ENCODE data around the gene SPINDOC. TPM values are rescaled to one million over a fixed set of nuclear protein-coding genes. Genes with fewer than 3 reads are reported as not detected.

The SPINDOC gene
- polyA plus RNA-seq, 1 experiment = 15.8 TPM

GRCh38 chr11:63821411-63821810 lies 8.2 kb downstream of the SPINDOC start:
- no peaks in the 10 kb centered on the region for H3K27me3 ChIP-seq (ENCODE audit: control insufficient read depth, insufficient read depth, low read length)
- no peak overlapping the region for H3K4me3 ChIP-seq (ENCODE audit: low read depth, low read length)
- no peak for DNase-seq (ENCODE audit: low read depth, low spot score)
- H3K9me3 ChIP-seq (ENCODE audit: control insufficient read depth, insufficient read depth, low read length) = no peaks in the 10 kb centered on the region
- no peak for TF ChIP-seq CTCF (IDR thresholded peaks at IDR 0.05; ENCODE audit: low read depth, low read length)
- ChIA-PET POLR2A (no interaction called here), CTCF (interaction anchor here (0.6 to 1.9 kb wide), 3 partner anchors 16 to 131 kb away, joined by 3 to 11 read pairs (median 6); no protein-coding TSS in a partner anchor)
- no peak overlapping the region for H3K27ac ChIP-seq (ENCODE audit: low read depth, low read length)

GRCh38 chr11:63826471-63827190 lies 13.4 kb downstream of the SPINDOC start:
- POLR2A ChIA-PET = no interaction called here

GRCh38 chr11:63829823-63830489 lies 16.7 kb downstream of the SPINDOC start:
- Histone ChIP-seq H3K27ac (ENCODE audit: low read depth, low read length) (no peak overlapping the region), H3K9me3 (ENCODE audit: control insufficient read depth, insufficient read depth, low read length) (no peaks in the 10 kb centered on the region), H3K4me3 (ENCODE audit: low read depth, low read length) (no peak overlapping the region), H3K27me3 (ENCODE audit: control insufficient read depth, insufficient read depth, low read length) (no peaks in the 10 kb centered on the region)
- DNase-seq (ENCODE audit: low read depth, low spot score) = no peak
- peak; percentile 47 for TF ChIP-seq CTCF (IDR thresholded peaks at IDR 0.05; ENCODE audit: low read depth, low read length)
- POLR2A ChIA-PET = interaction anchor here (0.9 to 1.1 kb wide), 2 partner anchors 9 to 116 kb away, joined by 3 to 4 read pairs; partner anchors contain the start of gene MARK2
- CTCF ChIA-PET = interaction anchor here (0.6 to 1.8 kb wide), 4 partner anchors 7 to 116 kb away, joined by 3 to 11 read pairs (median 6); no protein-coding TSS in a partner anchor

More at GRCh38 chr11:63826471-63827190, 13.4 kb downstream of the SPINDOC start:
- Histone ChIP-seq H3K9me3 (ENCODE audit: control insufficient read depth, insufficient read depth, low read length) (no peaks in the 10 kb centered on the region), H3K4me3 (ENCODE audit: low read depth, low read length) (no peak overlapping the region), H3K27me3 (ENCODE audit: control insufficient read depth, insufficient read depth, low read length) (no peaks in the 10 kb centered on the region), H3K27ac (ENCODE audit: low read depth, low read length) (no peak overlapping the region)
- CTCF ChIA-PET = interaction anchor here (0.9 to 2.8 kb wide), 2 partner anchors 9 to 11 kb away, joined by 3 to 10 read pairs; no protein-coding TSS in a partner anchor
- TF ChIP-seq CTCF (IDR thresholded peaks at IDR 0.05; ENCODE audit: low read depth, low read length) = no peak
- DNase-seq (ENCODE audit: low read depth, low spot score) = no peak

- TF ChIP-seq CTCF (IDR thresholded peaks at IDR 0.05; ENCODE audit: low read depth, low read length) = no peak
- no peaks in the 10 kb centered on the region for H3K9me3 ChIP-seq (ENCODE audit: control insufficient read depth, insufficient read depth, low read length)
- H3K4me3 ChIP-seq (ENCODE audit: low read depth, low read length) = no peak overlapping the region
- no peak for DNase-seq (ENCODE audit: low read depth, low spot score)
- H3K27ac ChIP-seq (ENCODE audit: low read depth, low read length) = no peak overlapping the region
- H3K27me3 ChIP-seq (ENCODE audit: control insufficient read depth, insufficient read depth, low read length) = no peaks in the 10 kb centered on the region
- CTCF ChIA-PET = interaction anchor here (1.5 kb wide), 1 partner anchor 114 kb away, joined by 5 read pairs; no protein-coding TSS in a partner anchor
- POLR2A ChIA-PET = interaction anchor here (0.6 kb wide), 1 partner anchor 450 kb away, joined by 10 read pairs; no protein-coding TSS in a partner anchor
Observed at GRCh38 chr11:63831326-63831725, 18.1 kb downstream of the SPINDOC start.
